Measurements from ENCODE around the gene RPE65. TPM values are rescaled to one million over a fixed set of nuclear protein-coding genes. Genes with fewer than 3 reads are reported as not detected.
"Not testable (repeated sequence)": the region's sequence is repeated elsewhere in the genome, so short reads cannot be mapped to it uniquely, and the experiment has no call there.

The RPE65 gene
- not detected for total RNA-seq

- no peak for DNase-seq
- POLR2A ChIA-PET = no interaction called here
- Mint-ChIP-seq H3K9me3 (no peaks in the 10 kb centered on the region), H3K4me3 (no peak within 1 kb of the TSS), H3K36me3 (ENCODE audit: low read depth) (no peaks in the 10 kb centered on the region), H3K4me1 (no peaks in the 10 kb centered on the region), H3K27ac (no peak within 1 kb of the TSS), H3K27me3 (no peaks in the 10 kb centered on the region)
- CTCF ChIA-PET = no interaction called here
Measured at GRCh38 chr1:68449901-68450300, at the start of gene RPE65. RPE65 (minus strand) TSS chr1:68449954; CDS start chr1:68449905, 49 bp downstream.

DNA sequence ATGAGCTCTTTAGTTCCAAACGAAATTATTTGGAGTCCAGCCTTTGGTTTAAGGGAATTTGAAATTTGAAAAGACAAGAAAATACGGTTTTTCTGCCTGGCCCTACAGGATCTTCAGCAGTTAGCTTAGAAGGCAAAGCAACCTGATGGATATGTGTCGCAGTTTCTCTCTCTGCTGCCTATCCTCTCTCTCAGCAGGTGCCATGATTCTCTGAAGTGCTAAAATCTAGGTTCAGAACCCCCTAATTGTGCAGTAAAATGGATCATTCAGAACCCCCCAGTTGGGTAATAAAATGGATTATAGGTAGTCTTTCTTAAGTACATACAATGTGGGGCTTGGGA lies 47.6 kb upstream of the RPE65 start:
- H3K27ac Mint-ChIP-seq = peak overlapping the region; percentile 93
- POLR2A ChIA-PET = no interaction called here

DNA sequence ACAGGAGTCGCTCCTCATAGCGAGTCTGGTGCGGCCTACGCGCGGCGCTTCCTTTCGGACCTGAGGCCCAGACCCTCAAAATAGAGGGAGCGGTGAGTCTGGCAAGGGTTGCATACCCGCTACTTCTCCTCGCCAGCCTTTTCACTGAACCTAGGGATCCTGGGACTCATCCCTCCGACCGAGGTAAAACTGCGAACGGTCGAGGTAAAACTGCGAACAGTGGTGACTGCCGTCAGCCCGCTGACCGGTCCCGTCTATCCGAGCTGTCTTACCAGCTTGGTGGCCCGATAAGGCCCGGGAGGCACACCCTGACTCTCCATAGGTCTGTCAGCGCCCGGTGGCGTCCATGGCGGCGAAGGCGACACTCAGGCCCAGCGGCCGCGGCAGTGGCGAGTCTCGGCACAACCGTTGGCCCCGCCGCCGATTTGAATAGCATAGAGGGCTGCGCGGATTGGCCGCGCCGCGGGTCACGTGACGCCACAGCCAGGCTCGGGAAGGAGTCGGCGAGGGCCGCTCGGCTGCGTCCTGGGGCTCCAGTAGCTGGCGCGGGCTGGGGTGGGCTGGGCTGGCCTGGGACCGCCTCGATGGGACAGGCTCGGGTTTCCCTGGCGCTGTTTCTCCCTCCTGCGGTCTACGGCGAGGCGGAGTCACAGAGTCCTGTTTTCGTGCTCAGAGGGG lies 47.1 kb upstream of the RPE65 start, which contains the start of gene DEPDC1:
Gene DEPDC1, minus strand, starts transcription at position 403 of the 678 bp plus-strand sequence. Its CDS starts 83 bp downstream, at position 320.
- Mint-ChIP-seq H3K27ac (peak within 1 kb of the TSS; percentile 93), H3K27me3 (peaks cover 35% of the 10 kb centered on the region), H3K36me3 (ENCODE audit: low read depth) (peaks cover 8% of the 10 kb centered on the region), H3K4me1 (peaks cover 33% of the 10 kb centered on the region), H3K4me3 (peak within 1 kb of the TSS; percentile 93), H3K9me3 (peaks cover 2% of the 10 kb centered on the region)
- DNase-seq = peak; percentile 86
- ChIA-PET CTCF (no interaction called here), POLR2A (no interaction called here)

More for the DNA sequence above, 47.6 kb upstream of the RPE65 start:
- H3K4me3 Mint-ChIP-seq = peak overlapping the region; percentile 93
- peaks cover 8% of the 10 kb centered on the region for H3K36me3 Mint-ChIP-seq (ENCODE audit: low read depth)
- CTCF ChIA-PET = no interaction called here
- H3K27me3 Mint-ChIP-seq = peaks cover 37% of the 10 kb centered on the region
- peaks cover 33% of the 10 kb centered on the region for H3K4me1 Mint-ChIP-seq
- peaks cover 2% of the 10 kb centered on the region for H3K9me3 Mint-ChIP-seq
- no peak for DNase-seq

- peaks cover 30% of the 10 kb centered on the region for H3K27me3 Mint-ChIP-seq
- H3K4me1 Mint-ChIP-seq = peaks cover 33% of the 10 kb centered on the region
- CTCF ChIA-PET = no interaction called here
- H3K9me3 Mint-ChIP-seq = no peaks in the 10 kb centered on the region
- H3K4me3 Mint-ChIP-seq = peak overlapping the region; percentile 93
- DNase-seq = peak; percentile 6
- H3K27ac Mint-ChIP-seq = peak overlapping the region; percentile 93
- POLR2A ChIA-PET = no interaction called here
- H3K36me3 Mint-ChIP-seq (ENCODE audit: low read depth) = peaks cover 12% of the 10 kb centered on the region
Measured at GRCh38 chr1:68495968-68496679, 46.4 kb upstream of the RPE65 start.

- Mint-ChIP-seq H3K27me3 (peaks cover 25% of the 10 kb centered on the region), H3K36me3 (ENCODE audit: low read depth) (peaks cover 18% of the 10 kb centered on the region), H3K9me3 (no peaks in the 10 kb centered on the region), H3K4me3 (peak overlapping the region; percentile 93), H3K4me1 (peaks cover 36% of the 10 kb centered on the region), H3K27ac (peak overlapping the region; percentile 93)
- POLR2A ChIA-PET = no interaction called here
- CTCF ChIA-PET = interaction anchor here (0.6 kb wide), 1 partner anchor 903 kb away, joined by 3 read pairs; no protein-coding TSS in a partner anchor
- DNase-seq = no peak
Measured at GRCh38 chr1:68495532-68495931, 45.8 kb upstream of the RPE65 start.

DNA sequence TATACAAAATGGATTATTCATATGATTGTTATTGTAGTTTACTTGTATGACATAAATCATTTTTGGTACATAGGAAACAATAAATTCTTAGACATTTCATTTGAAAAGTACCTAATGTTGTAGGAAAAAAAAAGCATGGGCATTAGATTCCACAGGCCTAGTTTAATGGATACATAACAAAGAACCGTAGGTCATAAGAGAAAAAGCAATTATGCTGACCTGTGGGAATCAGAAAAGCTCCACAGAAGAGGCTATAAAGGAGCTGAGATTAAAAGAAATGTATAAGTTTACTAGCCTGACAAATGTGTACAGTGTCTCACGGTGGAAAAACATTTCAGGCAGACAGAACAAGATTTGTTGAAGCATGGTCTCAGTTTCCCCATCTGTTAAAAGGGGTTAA lies 43.4 kb upstream of the RPE65 start:
- ChIA-PET CTCF (no interaction called here), POLR2A (no interaction called here)
- H3K27ac Mint-ChIP-seq = no peak overlapping the region
- peaks cover 30% of the 10 kb centered on the region for H3K36me3 Mint-ChIP-seq (ENCODE audit: low read depth)
- peaks cover 36% of the 10 kb centered on the region for H3K4me1 Mint-ChIP-seq
- H3K27me3 Mint-ChIP-seq = peaks cover 5% of the 10 kb centered on the region
- no peaks in the 10 kb centered on the region for H3K9me3 Mint-ChIP-seq
- no peak for DNase-seq
- H3K4me3 Mint-ChIP-seq = no peak overlapping the region

DNA sequence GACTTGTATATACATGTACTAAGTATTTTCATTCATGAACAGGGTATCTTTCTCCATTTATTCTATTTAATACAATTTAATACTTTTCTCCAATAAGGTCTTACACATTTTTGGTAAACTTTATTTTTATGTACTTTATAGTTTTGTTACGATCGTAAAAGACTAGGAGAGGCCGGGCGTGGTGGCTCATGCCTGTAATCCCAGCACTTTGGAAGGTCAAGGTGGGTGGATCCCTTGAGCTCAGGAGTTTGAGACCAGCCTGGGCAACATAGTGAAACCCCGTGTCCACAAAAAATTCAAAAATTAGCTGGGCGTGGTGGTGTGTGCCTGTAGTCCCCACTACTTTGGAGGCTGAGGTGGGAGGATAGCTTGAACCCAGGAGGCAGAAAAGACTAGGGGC lies 42.5 kb upstream of the RPE65 start:
- H3K36me3 Mint-ChIP-seq (ENCODE audit: low read depth) = peaks cover 36% of the 10 kb centered on the region
- H3K27me3 Mint-ChIP-seq, POLR2A ChIA-PET, H3K4me3 Mint-ChIP-seq, H3K9me3 Mint-ChIP-seq, H3K27ac Mint-ChIP-seq, DNase-seq, CTCF ChIA-PET: not testable (repeated sequence)
- peaks cover 28% of the 10 kb centered on the region for H3K4me1 Mint-ChIP-seq

DNA sequence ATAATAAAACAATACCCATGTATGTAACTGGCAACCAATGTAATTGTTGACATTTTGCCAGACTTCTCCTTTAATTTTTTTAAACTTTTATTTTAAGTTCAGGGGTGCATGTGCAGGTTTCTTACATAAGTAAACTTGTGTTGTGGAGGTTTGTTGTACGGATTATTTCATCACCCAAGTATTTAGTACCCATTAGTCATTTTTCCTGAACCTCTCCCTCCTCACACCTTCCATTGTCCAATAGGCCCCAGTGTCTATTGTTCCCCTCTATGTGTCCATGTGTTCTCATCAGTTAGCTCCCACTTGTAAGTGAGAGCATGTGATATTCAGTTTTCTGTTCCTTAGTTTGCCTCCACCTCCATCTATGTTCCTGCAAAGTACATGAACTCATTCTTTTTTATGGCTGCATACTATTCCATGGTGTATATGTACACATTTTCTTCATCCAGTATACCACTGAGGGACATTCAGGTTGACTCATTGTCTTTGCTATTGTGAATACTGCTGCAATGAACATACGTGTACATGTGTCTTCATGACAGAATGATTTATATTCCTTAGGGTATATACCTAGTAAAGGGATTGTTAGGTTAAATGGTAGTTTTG lies 40.4 kb upstream of the RPE65 start:
- Mint-ChIP-seq H3K4me3 (no peak overlapping the region), H3K9me3 (no peaks in the 10 kb centered on the region), H3K36me3 (ENCODE audit: low read depth) (peaks cover 46% of the 10 kb centered on the region), H3K27ac (no peak overlapping the region), H3K4me1 (peaks cover 16% of the 10 kb centered on the region), H3K27me3 (no peaks in the 10 kb centered on the region)
- ChIA-PET POLR2A (no interaction called here), CTCF (no interaction called here)
- DNase-seq = no peak

DNA sequence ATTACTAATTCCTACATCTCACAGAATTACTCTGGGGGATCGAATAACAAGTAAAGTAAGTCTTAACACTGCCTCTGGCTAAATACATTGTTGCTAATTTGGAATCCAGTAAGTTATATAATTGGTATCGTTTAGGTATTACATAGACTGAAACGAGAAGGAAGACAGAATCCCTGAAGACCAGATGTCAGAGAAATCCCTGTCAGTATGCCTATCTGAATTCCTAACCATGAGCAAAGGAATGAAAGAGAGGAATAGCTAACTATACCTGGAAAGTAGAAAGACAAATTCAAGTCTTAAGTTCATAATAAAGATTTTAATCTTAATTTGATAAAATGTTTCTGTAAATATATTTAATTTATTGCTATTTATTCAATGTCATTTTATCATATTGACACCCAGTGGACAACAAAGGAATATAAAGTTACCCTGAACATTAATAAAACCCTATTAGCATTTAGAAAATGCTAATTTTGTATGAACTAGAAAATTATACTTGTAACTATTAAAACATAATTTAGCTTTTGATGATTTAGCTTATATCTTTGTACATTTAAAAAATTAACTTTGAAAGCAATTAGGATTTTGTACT lies 35.8 kb upstream of the RPE65 start:
- ChIA-PET POLR2A (no interaction called here), CTCF (no interaction called here)

DNA sequence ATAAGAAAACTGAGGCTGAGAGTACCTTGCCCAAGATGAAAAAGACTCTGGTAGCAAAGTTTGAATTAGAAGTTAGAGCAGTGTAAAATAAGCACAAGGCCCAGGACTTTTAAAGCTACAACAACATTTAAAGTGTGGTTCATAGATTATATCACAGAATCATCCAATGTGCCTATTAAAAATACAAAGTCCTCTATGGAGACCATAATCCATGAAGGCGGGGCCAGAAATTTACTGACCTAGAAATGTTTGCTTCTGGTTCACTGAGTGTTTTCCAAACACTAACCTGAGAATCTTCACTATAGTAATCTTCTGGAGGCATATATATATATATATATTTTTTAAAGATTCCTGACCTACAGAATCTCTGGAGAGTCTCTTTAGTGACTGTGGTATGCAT lies 34.9 kb upstream of the RPE65 start:
- H3K9me3 Mint-ChIP-seq = no peaks in the 10 kb centered on the region
- CTCF ChIA-PET = no interaction called here
- no peaks in the 10 kb centered on the region for H3K4me1 Mint-ChIP-seq
- H3K36me3 Mint-ChIP-seq (ENCODE audit: low read depth) = peaks cover 56% of the 10 kb centered on the region
- H3K27me3 Mint-ChIP-seq = no peaks in the 10 kb centered on the region
- DNase-seq = no peak
- POLR2A ChIA-PET = no interaction called here
- H3K4me3 Mint-ChIP-seq = no peak overlapping the region
- H3K27ac Mint-ChIP-seq = no peak overlapping the region

More for the DNA sequence above, 35.8 kb upstream of the RPE65 start:
- Mint-ChIP-seq H3K9me3 (no peaks in the 10 kb centered on the region), H3K36me3 (ENCODE audit: low read depth) (peaks cover 57% of the 10 kb centered on the region), H3K27me3 (no peaks in the 10 kb centered on the region), H3K27ac (no peak overlapping the region), H3K4me1 (no peaks in the 10 kb centered on the region), H3K4me3 (no peak overlapping the region)
- DNase-seq = no peak

- H3K27me3 Mint-ChIP-seq = no peaks in the 10 kb centered on the region
- H3K27ac Mint-ChIP-seq = no peak overlapping the region
- H3K36me3 Mint-ChIP-seq (ENCODE audit: low read depth) = peaks cover 51% of the 10 kb centered on the region
- H3K4me3 Mint-ChIP-seq = no peak overlapping the region
- no peaks in the 10 kb centered on the region for H3K4me1 Mint-ChIP-seq
- no peak for DNase-seq
- CTCF ChIA-PET = no interaction called here
- POLR2A ChIA-PET = no interaction called here
- no peaks in the 10 kb centered on the region for H3K9me3 Mint-ChIP-seq
Measured at GRCh38 chr1:68481041-68481440, 31.3 kb upstream of the RPE65 start.

DNA sequence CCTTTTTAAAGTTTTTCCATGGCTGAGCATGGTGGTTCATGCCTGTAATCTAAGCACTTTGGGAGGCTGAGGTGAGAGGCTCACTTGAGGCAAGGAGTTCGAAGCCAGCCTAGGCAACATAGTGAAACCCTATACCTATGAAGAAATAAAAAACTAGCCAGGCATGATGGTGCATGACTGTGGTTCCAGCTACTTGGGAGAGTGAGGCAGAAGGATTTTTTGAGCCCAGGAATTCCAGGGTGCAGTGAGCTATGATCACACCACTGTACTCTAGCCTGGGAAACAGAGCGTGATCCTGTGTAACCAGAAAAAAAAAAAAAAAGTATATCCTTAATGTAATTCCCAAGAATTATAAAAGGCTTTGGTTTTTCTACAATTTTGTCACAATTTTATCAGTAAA lies 29.7 kb upstream of the RPE65 start:
- POLR2A ChIA-PET = interaction anchor here (0.6 kb wide), 1 partner anchor 606 kb away, joined by 4 read pairs; no protein-coding TSS in a partner anchor
- no peaks in the 10 kb centered on the region for H3K27me3 Mint-ChIP-seq
- H3K36me3 Mint-ChIP-seq (ENCODE audit: low read depth) = peaks cover 44% of the 10 kb centered on the region
- H3K27ac Mint-ChIP-seq = no peak overlapping the region
- CTCF ChIA-PET = no interaction called here
- no peak overlapping the region for H3K4me3 Mint-ChIP-seq
- H3K4me1 Mint-ChIP-seq = no peaks in the 10 kb centered on the region
- H3K9me3 Mint-ChIP-seq = no peaks in the 10 kb centered on the region
- no peak for DNase-seq

- Mint-ChIP-seq H3K27ac (no peak overlapping the region), H3K27me3 (no peaks in the 10 kb centered on the region), H3K4me3 (no peak overlapping the region), H3K9me3 (no peaks in the 10 kb centered on the region), H3K4me1 (no peaks in the 10 kb centered on the region), H3K36me3 (ENCODE audit: low read depth) (peaks cover 42% of the 10 kb centered on the region)
- DNase-seq = no peak
- CTCF ChIA-PET = no interaction called here
- POLR2A ChIA-PET = no interaction called here
Measured at GRCh38 chr1:68478662-68479061, 28.9 kb upstream of the RPE65 start.

Data from activated CD4-positive, alpha-beta T cell treated with anti-CD3 and anti-CD28 coated beads, Interleukin-2, amount 10 ng/mL, durations not matched to agents 7 days and 5 days (primary cell).